Measurements from ENCODE around the gene TLE3.

- TF ChIP-seq CTCF (IDR thresholded peaks at IDR 0.05) (no peak), POLR2A (IDR thresholded peaks at IDR 0.05) (no peak)
Measured at GRCh38 chr15:70048198-70048565, 49.5 kb downstream of the TLE3 start.

Measured in body of pancreas (tissue), 4 donors.